ENCODE measurements around the gene OR52N1. TPM values are rescaled to one million over a fixed set of nuclear protein-coding genes. Genes with fewer than 3 reads are reported as not detected.

OR52N1 gene
- total RNA-seq (2014; rRNA removed; shearing (Covaris generic)) (not detected in 2 replicates), polyA plus RNA-seq (2016; fragmentation: Nextera tagmentation; extraction: Ambion mirVana) (not detected in 2 replicates)
- long read RNA-seq, result 0 reads

- Histone ChIP-seq H3K36me3 (ENCODE audit: insufficient read depth) (no peaks in the 10 kb centered on the region), H3K27me3 (ENCODE audit: insufficient read depth) (no peaks in the 10 kb centered on the region), H3K4me3 (no peak within 1 kb of the TSS), H2AFZ (no peak within 1 kb of the TSS), H3K27ac (ENCODE audit: low read depth) (no peak within 1 kb of the TSS), H3K4me2 (no peak within 1 kb of the TSS), H4K20me1 (replicated peaks; ENCODE audit: insufficient read depth) (no peaks in the 10 kb centered on the region), H3F3A (replicated peaks; ENCODE audit: low read depth) (no peaks in the 10 kb centered on the region), H3K9me2 (ENCODE audit: insufficient read depth) (no peaks in the 10 kb centered on the region), H3K79me2 (replicated peaks; ENCODE audit: insufficient read depth) (no peaks in the 10 kb centered on the region), H3K4me1 (ENCODE audit: insufficient read depth) (no peaks in the 10 kb centered on the region)
- Mint-ChIP-seq H3K27ac (no peak within 1 kb of the TSS), H3K36me3 (ENCODE audit: low read depth) (no peaks in the 10 kb centered on the region), H3K4me3 (no peak within 1 kb of the TSS), H3K27me3 (ENCODE audit: insufficient read depth, low read depth, poor library complexity) (no peaks in the 10 kb centered on the region), H3K4me1 (no peaks in the 10 kb centered on the region), H3K9me3 (no peaks in the 10 kb centered on the region)
- DNase-seq (ENCODE audit: low spot score) (no peak), ATAC-seq (no peak)
- TF ChIP-seq ZNF462 (CRISPR knock-in tag; IDR thresholded peaks at IDR 0.05), result no peak
- TF ChIP-seq EZH2phosphoT487 (IDR thresholded peaks at IDR 0.05; ENCODE audit: unreplicated experiment), result no peak
- TF ChIP-seq CREB1 (CRISPR knock-in tag; IDR thresholded peaks at IDR 0.05; ENCODE audit: low read depth), result no peak
- TF ChIP-seq NANOG (IDR thresholded peaks at IDR 0.05; ENCODE audit: borderline replicate concordance), result no peak
- TF ChIP-seq REST (IDR thresholded peaks at IDR 0.05; ENCODE audit: unreplicated experiment), result no peak
- TF ChIP-seq ETS1 (IDR thresholded peaks at IDR 0.05), result no peak
- no peak for TF ChIP-seq CTCF (conservative IDR thresholded peaks at IDR 0.05; ENCODE audit: low read depth in 2 of 2)
- no peak for TF ChIP-seq STAT1 (IDR thresholded peaks at IDR 0.05; ENCODE audit: unreplicated experiment)
- no peak for TF ChIP-seq EZH2 (IDR thresholded peaks at IDR 0.05; ENCODE audit: low read depth, unreplicated experiment)
- TF ChIP-seq ZNF114 (CRISPR knock-in tag; IDR thresholded peaks at IDR 0.05), result no peak
- no peak for TF ChIP-seq ZNF331 (CRISPR knock-in tag; IDR thresholded peaks at IDR 0.05; ENCODE audit: low read depth)
- no peak for TF ChIP-seq POLR2AphosphoS5 (IDR thresholded peaks at IDR 0.05; ENCODE audit: low read depth)
- no peak for TF ChIP-seq JUNB (IDR thresholded peaks at IDR 0.05; ENCODE audit: unreplicated experiment)
Observed at GRCh38 chr11:5791165-5791564, at the start of gene OR52N1. Gene OR52N1, minus strand, starts transcription at chr11:5791265. Its CDS starts 2,449 bp downstream, at chr11:5788816.

All from GM23338 (cell line).